Measurements from ENCODE around the gene ECE1. TPM values are rescaled to one million over a fixed set of nuclear protein-coding genes. Genes with fewer than 3 reads are reported as not detected.

The ECE1 gene
- total and polyA plus RNA-seq, 2 donors (not counting 3 experiments of a cell fraction or from before 2014, with no cell fraction given) = 437 to 562 TPM

DNA sequence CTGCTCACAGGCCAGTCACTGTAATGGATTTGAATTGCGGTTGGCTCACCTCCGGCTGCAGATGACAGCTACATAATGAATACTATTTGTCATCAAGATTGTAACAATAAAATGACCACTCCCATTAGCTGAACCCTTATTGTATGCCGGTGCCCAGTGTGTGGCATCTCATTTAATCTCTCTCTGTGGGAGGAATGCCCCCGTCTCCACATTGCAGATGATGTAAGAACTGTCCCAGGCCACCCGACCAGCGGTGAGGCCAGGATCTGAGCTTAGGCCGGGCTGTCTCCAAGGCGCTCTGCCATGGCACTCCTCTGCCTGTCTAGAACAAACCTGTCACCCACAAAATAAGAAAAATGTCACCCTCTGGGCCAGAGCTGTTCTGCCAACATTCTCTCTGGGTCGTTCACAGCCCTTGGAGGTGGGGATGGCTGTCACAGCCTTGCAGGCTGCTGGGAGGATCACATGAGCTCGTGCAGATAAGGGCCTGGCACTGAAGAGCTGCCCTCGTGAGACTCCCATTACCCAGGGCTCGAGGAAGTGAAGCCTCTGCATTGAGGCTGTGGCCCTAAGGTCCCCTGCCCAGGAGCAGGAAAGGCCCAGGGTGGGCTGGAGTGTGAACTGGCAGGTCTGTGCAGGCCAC lies 52.7 kb downstream of the ECE1 start:
- no peak overlapping the region for H3K4me3 ChIP-seq (replicated peaks in 1 of 3; ENCODE audit: insufficient read depth in 1 of 3, low read depth in 1 of 3, low read length in 3 of 3)
- FAIRE-seq (peak; percentile 18), DNase-seq (ENCODE audit: low read depth, low spot score) (no peak)
- H3K36me3 ChIP-seq (ENCODE audit: control insufficient read depth in 2 of 2, extremely low read depth in 1 of 2, insufficient read depth in 2 of 2, low read length in 2 of 2) = peaks cover 44 to 68% of the 10 kb centered on the region in 2 experiments
- intact Hi-C loops (cut with micrococcal nuclease) (no loop called here), dilution Hi-C loops (cut with MboI; ENCODE audit: extremely low pct_ligation_motif_present, low sequenced_read_pairs) (no loop called here)
- H3K9ac ChIP-seq (replicated peaks; ENCODE audit: extremely low read depth, insufficient read depth, low read length) = no peak overlapping the region
- TF ChIP-seq, protein P1, sequence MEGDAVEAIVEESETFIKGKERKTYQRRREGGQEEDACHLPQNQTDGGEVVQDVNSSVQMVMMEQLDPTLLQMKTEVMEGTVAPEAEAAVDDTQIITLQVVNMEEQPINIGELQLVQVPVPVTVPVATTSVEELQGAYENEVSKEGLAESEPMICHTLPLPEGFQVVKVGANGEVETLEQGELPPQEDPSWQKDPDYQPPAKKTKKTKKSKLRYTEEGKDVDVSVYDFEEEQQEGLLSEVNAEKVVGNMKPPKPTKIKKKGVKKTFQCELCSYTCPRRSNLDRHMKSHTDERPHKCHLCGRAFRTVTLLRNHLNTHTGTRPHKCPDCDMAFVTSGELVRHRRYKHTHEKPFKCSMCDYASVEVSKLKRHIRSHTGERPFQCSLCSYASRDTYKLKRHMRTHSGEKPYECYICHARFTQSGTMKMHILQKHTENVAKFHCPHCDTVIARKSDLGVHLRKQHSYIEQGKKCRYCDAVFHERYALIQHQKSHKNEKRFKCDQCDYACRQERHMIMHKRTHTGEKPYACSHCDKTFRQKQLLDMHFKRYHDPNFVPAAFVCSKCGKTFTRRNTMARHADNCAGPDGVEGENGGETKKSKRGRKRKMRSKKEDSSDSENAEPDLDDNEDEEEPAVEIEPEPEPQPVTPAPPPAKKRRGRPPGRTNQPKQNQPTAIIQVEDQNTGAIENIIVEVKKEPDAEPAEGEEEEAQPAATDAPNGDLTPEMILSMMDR (IDR thresholded peaks at IDR 0.05; ENCODE audit: extremely low read depth in 1 of 2, insufficient read depth in 1 of 2, low read depth in 1 of 2, low read length in 2 of 2) = no peak
- no peak for TF ChIP-seq JUN (IDR thresholded peaks at IDR 0.05; ENCODE audit: borderline replicate concordance, insufficient read depth, insufficient read length, low read depth)
- TF ChIP-seq GATA2 (IDR thresholded peaks at IDR 0.05; ENCODE audit: insufficient read depth, insufficient read length, low read depth, low read length) = no peak
- no peak for TF ChIP-seq POLR2A (IDR thresholded peaks at IDR 0.05; ENCODE audit: low read depth, low read length)
- TF ChIP-seq FOS (IDR thresholded peaks at IDR 0.05; ENCODE audit: borderline replicate concordance, insufficient read depth, low read length) = no peak
- TF ChIP-seq MYC (IDR thresholded peaks at IDR 0.05; ENCODE audit: low read depth, low read length) = no peak
- TF ChIP-seq, protein P2, sequence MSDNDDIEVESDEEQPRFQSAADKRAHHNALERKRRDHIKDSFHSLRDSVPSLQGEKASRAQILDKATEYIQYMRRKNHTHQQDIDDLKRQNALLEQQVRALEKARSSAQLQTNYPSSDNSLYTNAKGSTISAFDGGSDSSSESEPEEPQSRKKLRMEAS (IDR thresholded peaks at IDR 0.05; ENCODE audit: insufficient read depth, insufficient read length) = no peak
- no peak for TF ChIP-seq EZH2 (IDR thresholded peaks at IDR 0.05; ENCODE audit: borderline replicate concordance, low read depth, low read length, severe bottlenecking)
- no peak for TF ChIP-seq POLR2AphosphoS5 (IDR thresholded peaks at IDR 0.05; ENCODE audit: insufficient read depth, low read depth, low read length)
- H3K27me3 ChIP-seq (ENCODE audit: control insufficient read depth in 2 of 2, insufficient read depth in 2 of 2, low read length in 2 of 2) = no peaks in the 10 kb centered on the region
- no peak overlapping the region for H3K4me2 ChIP-seq (ENCODE audit: insufficient read depth, low read length)
- no peaks in the 10 kb centered on the region for H3K79me2 ChIP-seq (ENCODE audit: control insufficient read depth, insufficient read depth, low read length)
- H2AFZ ChIP-seq (ENCODE audit: low read depth, low read length) = no peak overlapping the region
- no peaks in the 10 kb centered on the region for H3K9me1 ChIP-seq (replicated peaks; ENCODE audit: control insufficient read depth, extremely low read depth, insufficient read depth, low read length)
- ChIA-PET CTCF (interaction anchor here (0.8 to 1.2 kb wide), 6 partner anchors 14 to 131 kb away, joined by 3 to 7 read pairs (median 3); no protein-coding TSS in a partner anchor), POLR2A (no interaction called here)
- H4K20me1 ChIP-seq (replicated peaks; ENCODE audit: control insufficient read depth, extremely low read depth, insufficient read depth, low read length) = peaks cover 3% of the 10 kb centered on the region
- H3K27ac ChIP-seq (ENCODE audit: insufficient read depth, low read depth, low read length) = no peak overlapping the region
- H3K4me1 ChIP-seq (ENCODE audit: control insufficient read depth, extremely low read depth, insufficient read depth, low read length) = no peaks in the 10 kb centered on the region
- BruUV-seq (replicated peaks) = no TSS peak
- H3K9me3 ChIP-seq (replicated peaks; ENCODE audit: control insufficient read depth, insufficient read depth, low read length) = no peaks in the 10 kb centered on the region
